ENCODE data around the gene DENND1A.

Gene DENND1A

GRCh38 chr9:123757547-123757946, 172.4 kb downstream of the DENND1A start:
- Histone ChIP-seq H3K36me3 (peaks cover 0 to 13% (median 0%) of the 10 kb centered on the region in 3 donors), H3K4me3 (no peak overlapping the region), H3K27me3 (no peaks in the 10 kb centered on the region), H3K9me3 (no peaks in the 10 kb centered on the region), H3K27ac (no peak overlapping the region), H3K4me1 (peaks cover 0 to 30% (median 12%) of the 10 kb centered on the region in 4 donors)
- DNase-seq = no peak
- no peak for TF ChIP-seq CTCF (IDR thresholded peaks at IDR 0.05)
- intact Hi-C loops (cut with DNase I; ENCODE audit: low total_unique reads) = no loop called here

- Histone ChIP-seq H3K9me3 (no peaks in the 10 kb centered on the region), H3K36me3 (peaks cover 0 to 13% (median 0%) of the 10 kb centered on the region in 3 donors), H3K27ac (no peak overlapping the region), H3K4me3 (no peak overlapping the region), H3K4me1 (peaks cover 0 to 21% (median 5%) of the 10 kb centered on the region in 4 donors), H3K27me3 (no peaks in the 10 kb centered on the region)
- no peak for DNase-seq
- no peak for TF ChIP-seq CTCF (IDR thresholded peaks at IDR 0.05)
- intact Hi-C loops (cut with DNase I; ENCODE audit: low total_unique reads) = no loop called here
These were observed 173.3 kb downstream of the DENND1A start for GRCh38 chr9:123756484-123757106.

GRCh38 chr9:123753669-123754258, 176.2 kb downstream of the DENND1A start:
- Histone ChIP-seq H3K4me3 (no peak overlapping the region), H3K27me3 (no peaks in the 10 kb centered on the region), H3K4me1 (peaks cover 0 to 35% (median 9%) of the 10 kb centered on the region in 4 donors), H3K27ac (no peak overlapping the region), H3K9me3 (no peaks in the 10 kb centered on the region), H3K36me3 (peaks cover 0 to 13% (median 0%) of the 10 kb centered on the region in 3 donors)
- no peak for TF ChIP-seq CTCF (IDR thresholded peaks at IDR 0.05)
- DNase-seq = no peak
- intact Hi-C loops (cut with DNase I; ENCODE audit: low total_unique reads) = no loop called here

- intact Hi-C loops (cut with DNase I; ENCODE audit: low total_unique reads) = no loop called here
- Histone ChIP-seq H3K36me3 (peaks cover 0 to 13% (median 0%) of the 10 kb centered on the region in 3 donors), H3K27ac (no peak overlapping the region), H3K4me1 (peaks cover 0 to 35% (median 9%) of the 10 kb centered on the region in 4 donors), H3K27me3 (no peaks in the 10 kb centered on the region), H3K4me3 (no peak overlapping the region), H3K9me3 (no peaks in the 10 kb centered on the region)
- TF ChIP-seq CTCF (IDR thresholded peaks at IDR 0.05) = no peak
- no peak for DNase-seq
These were observed 176.9 kb downstream of the DENND1A start for GRCh38 chr9:123753016-123753415.

GRCh38 chr9:123749580-123750202, 180.2 kb downstream of the DENND1A start:
- Histone ChIP-seq H3K27ac (no peak overlapping the region), H3K27me3 (no peaks in the 10 kb centered on the region), H3K4me1 (peaks cover 0 to 35% (median 9%) of the 10 kb centered on the region in 4 donors), H3K4me3 (no peak overlapping the region), H3K9me3 (no peaks in the 10 kb centered on the region), H3K36me3 (no peaks in the 10 kb centered on the region)
- intact Hi-C loops (cut with DNase I; ENCODE audit: low total_unique reads) = no loop called here
- DNase-seq = no peak
- TF ChIP-seq CTCF (IDR thresholded peaks at IDR 0.05) = no peak

Data from tibial artery (tissue), 4 donors.